ENCODE data around the gene PTGDS.

Gene PTGDS

GRCh38 chr9:136951541-136952320, 25.6 kb upstream of the PTGDS start, which contains the start of gene LCN12:
TSS of gene LCN12 (plus strand) at chr9:136952273. CDS start at chr9:136952328, 55 bp downstream.
- no peak within 1 kb of the TSS for H3K4me3 ChIP-seq (ENCODE audit: low read depth in 1 of 2, low read length in 2 of 2)
- H3K4me1 ChIP-seq (ENCODE audit: insufficient read depth, low read length), result peaks cover 18% of the 10 kb centered on the region
- no peak for ATAC-seq (ENCODE audit: insufficient read depth, low read depth)
- H4K20me1 ChIP-seq (ENCODE audit: insufficient read depth, low read length), result no peaks in the 10 kb centered on the region
- no peak within 1 kb of the TSS for H2AFZ ChIP-seq (ENCODE audit: low read depth, low read length)
- H3K36me3 ChIP-seq (ENCODE audit: insufficient read depth, low read length), result no peaks in the 10 kb centered on the region
- no peaks in the 10 kb centered on the region for H3K27me3 ChIP-seq (ENCODE audit: insufficient read depth, low read length, poor library complexity)
- TF ChIP-seq CTCF (IDR thresholded peaks at IDR 0.05; ENCODE audit: borderline replicate concordance, extremely low read depth, low read length, poor library complexity, severe bottlenecking) (no peak), EZH2 (IDR thresholded peaks at IDR 0.05; ENCODE audit: borderline replicate concordance, low read depth, low read length, severe bottlenecking) (no peak)
- no peak within 1 kb of the TSS for H3K4me2 ChIP-seq (ENCODE audit: insufficient read depth, low read length)
- no peak within 1 kb of the TSS for H3K9ac ChIP-seq (ENCODE audit: low read depth, low read length)
- H3K27ac ChIP-seq (ENCODE audit: low read length), result no peak within 1 kb of the TSS
- H3K79me2 ChIP-seq (ENCODE audit: insufficient read depth, low read length), result no peaks in the 10 kb centered on the region
- no peaks in the 10 kb centered on the region for H3K9me3 ChIP-seq (ENCODE audit: insufficient read depth, low read length, severe bottlenecking)
- DNase-seq, result no peak

- ATAC-seq (ENCODE audit: insufficient read depth, low read depth) (no peak), DNase-seq (no peak)
- Histone ChIP-seq H3K27ac (ENCODE audit: low read length) (no peak overlapping the region), H3K4me1 (ENCODE audit: insufficient read depth, low read length) (peaks cover 18% of the 10 kb centered on the region), H3K4me2 (ENCODE audit: insufficient read depth, low read length) (no peak overlapping the region), H3K79me2 (ENCODE audit: insufficient read depth, low read length) (no peaks in the 10 kb centered on the region), H3K4me3 (ENCODE audit: low read depth in 1 of 2, low read length in 2 of 2) (no peak overlapping the region), H3K9me3 (ENCODE audit: insufficient read depth, low read length, severe bottlenecking) (no peaks in the 10 kb centered on the region), H2AFZ (ENCODE audit: low read depth, low read length) (no peak overlapping the region), H4K20me1 (ENCODE audit: insufficient read depth, low read length) (no peaks in the 10 kb centered on the region), H3K36me3 (ENCODE audit: insufficient read depth, low read length) (no peaks in the 10 kb centered on the region), H3K27me3 (ENCODE audit: insufficient read depth, low read length, poor library complexity) (no peaks in the 10 kb centered on the region), H3K9ac (ENCODE audit: low read depth, low read length) (no peak overlapping the region)
- no peak for TF ChIP-seq CTCF (IDR thresholded peaks at IDR 0.05; ENCODE audit: borderline replicate concordance, extremely low read depth, low read length, poor library complexity, severe bottlenecking)
- TF ChIP-seq EZH2 (IDR thresholded peaks at IDR 0.05; ENCODE audit: borderline replicate concordance, low read depth, low read length, severe bottlenecking), result no peak
Measured at GRCh38 chr9:136952321-136952850, 24.9 kb upstream of the PTGDS start.

- Histone ChIP-seq H3K9ac (ENCODE audit: low read depth, low read length) (no peak overlapping the region), H3K27ac (ENCODE audit: low read length) (no peak overlapping the region), H4K20me1 (ENCODE audit: insufficient read depth, low read length) (no peaks in the 10 kb centered on the region), H3K4me2 (ENCODE audit: insufficient read depth, low read length) (no peak overlapping the region), H3K27me3 (ENCODE audit: insufficient read depth, low read length, poor library complexity) (no peaks in the 10 kb centered on the region), H2AFZ (ENCODE audit: low read depth, low read length) (no peak overlapping the region), H3K4me3 (ENCODE audit: low read depth in 1 of 2, low read length in 2 of 2) (no peak overlapping the region), H3K4me1 (ENCODE audit: insufficient read depth, low read length) (peaks cover 18% of the 10 kb centered on the region), H3K9me3 (ENCODE audit: insufficient read depth, low read length, severe bottlenecking) (no peaks in the 10 kb centered on the region), H3K36me3 (ENCODE audit: insufficient read depth, low read length) (no peaks in the 10 kb centered on the region), H3K79me2 (ENCODE audit: insufficient read depth, low read length) (no peaks in the 10 kb centered on the region)
- ATAC-seq (ENCODE audit: insufficient read depth, low read depth) (no peak), DNase-seq (no peak)
- no peak for TF ChIP-seq CTCF (IDR thresholded peaks at IDR 0.05; ENCODE audit: borderline replicate concordance, extremely low read depth, low read length, poor library complexity, severe bottlenecking)
- TF ChIP-seq EZH2 (IDR thresholded peaks at IDR 0.05; ENCODE audit: borderline replicate concordance, low read depth, low read length, severe bottlenecking), result no peak
Measured at GRCh38 chr9:136952876-136953770, 24.2 kb upstream of the PTGDS start.

All from DND-41 (cell line).